ENCODE measurements around the gene ITGA6.

DNA sequence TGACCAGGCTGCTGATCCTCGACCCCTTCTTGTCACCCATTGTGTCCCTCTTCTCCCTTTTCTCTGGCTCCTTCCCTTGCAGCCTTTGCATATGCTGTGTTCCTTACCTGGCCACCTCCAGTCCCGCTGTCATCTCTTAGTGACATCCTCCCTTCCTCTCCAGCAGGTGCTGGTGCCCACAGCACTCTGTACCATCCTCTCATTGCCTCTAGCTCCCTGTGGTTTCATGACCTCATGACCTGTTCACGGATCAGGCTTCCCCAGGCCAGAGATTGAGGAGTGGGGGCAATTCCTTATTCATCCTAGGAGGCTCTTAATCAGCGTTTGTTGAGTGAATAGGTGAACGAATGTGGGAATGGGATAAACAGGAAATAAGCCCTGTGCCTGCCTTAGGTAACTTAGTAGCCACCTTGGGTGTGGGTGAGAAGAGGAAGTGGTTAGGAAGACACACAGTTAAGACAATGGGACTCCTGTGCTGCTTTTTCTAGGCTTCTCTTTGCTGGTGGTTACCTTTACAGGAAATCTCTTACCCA lies 35.5 kb downstream of the ITGA6 start:
- TF ChIP-seq EP300 (IDR thresholded peaks at IDR 0.05) = no peak
- TF ChIP-seq, protein P1, sequence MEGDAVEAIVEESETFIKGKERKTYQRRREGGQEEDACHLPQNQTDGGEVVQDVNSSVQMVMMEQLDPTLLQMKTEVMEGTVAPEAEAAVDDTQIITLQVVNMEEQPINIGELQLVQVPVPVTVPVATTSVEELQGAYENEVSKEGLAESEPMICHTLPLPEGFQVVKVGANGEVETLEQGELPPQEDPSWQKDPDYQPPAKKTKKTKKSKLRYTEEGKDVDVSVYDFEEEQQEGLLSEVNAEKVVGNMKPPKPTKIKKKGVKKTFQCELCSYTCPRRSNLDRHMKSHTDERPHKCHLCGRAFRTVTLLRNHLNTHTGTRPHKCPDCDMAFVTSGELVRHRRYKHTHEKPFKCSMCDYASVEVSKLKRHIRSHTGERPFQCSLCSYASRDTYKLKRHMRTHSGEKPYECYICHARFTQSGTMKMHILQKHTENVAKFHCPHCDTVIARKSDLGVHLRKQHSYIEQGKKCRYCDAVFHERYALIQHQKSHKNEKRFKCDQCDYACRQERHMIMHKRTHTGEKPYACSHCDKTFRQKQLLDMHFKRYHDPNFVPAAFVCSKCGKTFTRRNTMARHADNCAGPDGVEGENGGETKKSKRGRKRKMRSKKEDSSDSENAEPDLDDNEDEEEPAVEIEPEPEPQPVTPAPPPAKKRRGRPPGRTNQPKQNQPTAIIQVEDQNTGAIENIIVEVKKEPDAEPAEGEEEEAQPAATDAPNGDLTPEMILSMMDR (IDR thresholded peaks at IDR 0.05) = no peak
